C4-2B (cell line): ENCODE measurements around the gene FCER2.

Experiments used
- CTCF ChIP-seq: fragments of 450-650 bp; conservative IDR thresholded peaks from 2 replicates; pipeline ENCODE4 v1.5.1; 2017; ENCODE audit warnings: mild to moderate bottlenecking
- ZFX ChIP-seq: fragments of 450-650 bp; IDR thresholded peaks from 2 replicates; pipeline ENCODE4 v1.6.1; 2017

DNA sequence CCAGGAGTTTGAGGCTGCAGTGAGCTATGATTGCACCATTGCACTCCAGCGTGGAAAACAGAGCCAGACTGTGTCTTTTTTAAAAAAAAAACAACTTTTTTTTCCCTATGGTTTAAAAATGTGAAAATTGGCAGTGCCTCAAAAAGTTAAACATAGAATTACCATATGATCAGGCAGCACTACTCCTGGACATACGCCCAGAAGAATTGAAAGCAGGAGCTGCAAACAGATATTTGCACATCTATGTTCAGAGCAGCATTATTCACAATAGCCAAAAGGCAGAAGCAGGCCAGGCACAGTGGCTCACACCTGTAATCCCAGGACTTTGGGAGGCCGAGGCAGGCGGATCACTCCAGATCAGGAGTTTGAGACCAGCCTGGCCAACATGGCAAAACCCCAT lies 36.9 kb downstream of the FCER2 start:
- TF ChIP-seq CTCF (no peak), ZFX (no peak)
